GM23248 (cell line): ENCODE measurements around the gene CYTH2. TPM values are rescaled to one million over a fixed set of nuclear protein-coding genes. Genes with fewer than 3 reads are reported as not detected.

ENCODE experiments used
- DNase-seq: peaks from one replicate; pipeline ENCODE4 v3.0.0-alpha.2; 2015
- H2AFZ ChIP-seq: fragments of 200-600 bp; sonication (generic); 2 replicates; pipeline ENCODE4 v1.6.1; 2016; ENCODE audit warnings: antibody characterized with exemption
- H3F3A ChIP-seq: fragments of 200-600 bp; sonication (generic); 2 replicates; pipeline ENCODE4 v1.6.1; 2016; ENCODE audit warnings: mild to moderate bottlenecking, antibody characterized with exemption, mixed run types; ENCODE audit not compliant: insufficient read depth
- H3K27ac ChIP-seq: fragments of 200-600 bp; sonication (generic); 2 replicates; pipeline ENCODE4 v1.5.1; 2016; ENCODE audit warnings: mild to moderate bottlenecking
- H3K27me3 ChIP-seq: fragments of 200-600 bp; sonication (generic); replicated peaks from 2 replicates; pipeline ENCODE4 v1.6.1; 2016; ENCODE audit warnings: mild to moderate bottlenecking; ENCODE audit not compliant: insufficient read depth
- H3K36me3 ChIP-seq: fragments of 200-600 bp; sonication (generic); 2 replicates; pipeline ENCODE4 v1.6.1; 2016; ENCODE audit warnings: low read depth, mild to moderate bottlenecking
- H3K4me1 ChIP-seq: fragments of 200-600 bp; sonication (generic); 2 replicates; pipeline ENCODE4 v1.6.1; 2016; ENCODE audit warnings: mild to moderate bottlenecking; ENCODE audit not compliant: insufficient read depth
- H3K4me2 ChIP-seq: fragments of 200-600 bp; sonication (generic); one replicate; pipeline ENCODE4 v1.6.1; 2016; ENCODE audit warnings: mild to moderate bottlenecking; ENCODE audit not compliant: unreplicated experiment
- H3K4me3 ChIP-seq: fragments of 200-600 bp; sonication (generic); 2 replicates; pipeline ENCODE4 v1.5.1; 2016; ENCODE audit warnings: mild to moderate bottlenecking
- H3K79me2 ChIP-seq: fragments of 200-600 bp; sonication (generic); 2 replicates; pipeline ENCODE4 v1.6.1; 2016; ENCODE audit warnings: mild to moderate bottlenecking; ENCODE audit not compliant: insufficient read depth
- H3K9ac ChIP-seq: fragments of 200-600 bp; sonication (generic); 2 replicates; pipeline ENCODE4 v1.6.1; 2016; ENCODE audit warnings: mild to moderate bottlenecking
- H3K9me2 ChIP-seq: fragments of 200-600 bp; sonication (generic); 2 replicates; pipeline ENCODE4 v1.6.1; 2016; ENCODE audit warnings: mixed run types, mild to moderate bottlenecking, moderate library complexity; ENCODE audit not compliant: insufficient read depth
- H3K9me3 ChIP-seq: fragments of 200-600 bp; sonication (generic); one replicate; pipeline ENCODE4 v1.6.1; 2017; ENCODE audit warnings: low read depth
- H4K20me1 ChIP-seq: fragments of 200-600 bp; sonication (generic); 2 replicates; pipeline ENCODE4 v1.6.0; 2016; ENCODE audit not compliant: insufficient read depth
- EZH2 ChIP-seq: fragments of 200-600 bp; sonication (generic); IDR thresholded peaks from 2 replicates; pipeline ENCODE4 v1.6.1; 2018; ENCODE audit warnings: antibody characterized with exemption, mild to moderate bottlenecking; ENCODE audit not compliant: insufficient read depth, poor library complexity, severe bottlenecking
- EZH2phosphoT487 ChIP-seq: fragments of 200-600 bp; sonication (generic); IDR thresholded peaks from 2 replicates; pipeline ENCODE4 v1.6.1; 2018; ENCODE audit warnings: antibody characterized with exemption, moderate library complexity, mild to moderate bottlenecking, low read depth; ENCODE audit not compliant: insufficient read depth
- WGBS, 2 experiments: methylation state at CpG; one replicate each; pipeline ENCODE4 v1.1.6; 2015 to 2017; ENCODE audit warnings: low lambda C conversion rate in 2 of 2, low coverage in 1 of 2; ENCODE audit errors: missing lambda C conversion rate in 2 of 2; 5-methylcytosine and 5-hydroxymethylcytosine counted together
- in situ Hi-C: fragments of 300-500 bp; cut with MboI; formaldehyde crosslinking; loops from 2 replicates; pipeline ENCODE4 v1.15.0; 2020
- polyA plus RNA-seq: library from polyadenylated mRNA; unstranded; fragments of >200 nt; fragmentation: Nextera tagmentation; extraction: Ambion mirVana; gene quantifications from 2 replicates; pipeline ENCODE4 v1.2.1, GENCODE V29; 2016
- total RNA-seq: library from RNA; depleted of rRNA; stranded (reverse); fragments of >200 nt; shearing (Covaris generic); gene quantifications from 2 replicates; pipeline ENCODE4 v1.2.3, GENCODE V29; 2014

CYTH2 gene
- total and polyA plus RNA-seq, 2 experiments from 2014 or later = 40.9 to 86.0 TPM

DNA sequence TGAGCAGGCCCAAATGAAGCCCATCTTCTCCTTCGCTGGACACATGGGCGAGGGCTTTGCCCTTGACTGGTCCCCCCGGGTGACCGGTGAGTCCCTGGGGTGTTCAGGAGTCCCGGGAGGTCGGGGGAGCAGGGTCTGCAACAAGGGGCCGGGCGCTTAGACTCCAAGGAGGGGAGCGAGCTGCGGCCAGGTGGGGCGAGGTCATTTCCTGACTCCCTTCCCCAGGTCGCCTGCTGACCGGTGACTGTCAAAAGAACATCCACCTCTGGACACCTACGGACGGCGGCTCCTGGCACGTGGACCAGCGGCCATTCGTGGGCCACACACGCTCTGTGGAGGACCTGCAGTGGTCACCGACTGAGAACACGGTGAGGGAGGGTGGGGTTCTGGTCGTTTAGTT lies 18.7 kb upstream of the CYTH2 start:
- no peaks in the 10 kb centered on the region for H3K4me1 ChIP-seq
- 90% methylated on average over 22 to 23 of the region's 23 CpGs for WGBS, 2 experiments
- no peak overlapping the region for H3K4me2 ChIP-seq
- in situ Hi-C loops = no loop called here
- no peaks in the 10 kb centered on the region for H3K9me2 ChIP-seq
- no peaks in the 10 kb centered on the region for H3K9me3 ChIP-seq
- H4K20me1 ChIP-seq = no peaks in the 10 kb centered on the region
- H3K27me3 ChIP-seq = no peaks in the 10 kb centered on the region
- H3F3A ChIP-seq = 0 out of 2 replicates have a peak, but pooled peaks cover under 1% of the 10 kb centered on the region
- no peak overlapping the region for H3K4me3 ChIP-seq
- H3K27ac ChIP-seq = no peak overlapping the region
- H3K36me3 ChIP-seq = peaks cover 15% of the 10 kb centered on the region
- no peak overlapping the region for H3K9ac ChIP-seq
- DNase-seq = no peak
- no peak for TF ChIP-seq EZH2phosphoT487
- no peak for TF ChIP-seq EZH2
- H3K79me2 ChIP-seq = peaks cover 30% of the 10 kb centered on the region
- no peak overlapping the region for H2AFZ ChIP-seq

GRCh38 chr19:48450863-48451262 lies 18.3 kb upstream of the CYTH2 start:
- Histone ChIP-seq H2AFZ (no peak overlapping the region), H3K4me3 (no peak overlapping the region), H3K9me2 (no peaks in the 10 kb centered on the region), H3K4me2 (no peak overlapping the region), H3K27me3 (no peaks in the 10 kb centered on the region), H3K4me1 (no peaks in the 10 kb centered on the region), H3K27ac (no peak overlapping the region), H4K20me1 (no peaks in the 10 kb centered on the region), H3K79me2 (peaks cover 29% of the 10 kb centered on the region), H3K9me3 (no peaks in the 10 kb centered on the region), H3F3A (no peaks in the 10 kb centered on the region), H3K36me3 (peaks cover 15% of the 10 kb centered on the region), H3K9ac (no peak overlapping the region)
- 96 to 97% methylated on average over 6 to 15 of the region's 15 CpGs for WGBS, 2 experiments
- in situ Hi-C loops = no loop called here
- TF ChIP-seq EZH2 (no peak), EZH2phosphoT487 (no peak)
- DNase-seq = no peak

- no peaks in the 10 kb centered on the region for H4K20me1 ChIP-seq
- TF ChIP-seq EZH2 (no peak), EZH2phosphoT487 (no peak)
- H3K9ac ChIP-seq = no peak overlapping the region
- 87 to 88% methylated on average over 12 of the region's 12 CpGs for WGBS, 2 experiments
- H3K4me3 ChIP-seq = no peak overlapping the region
- no peak for DNase-seq
- H3K36me3 ChIP-seq = peaks cover 15% of the 10 kb centered on the region
- no peak overlapping the region for H3K27ac ChIP-seq
- peaks cover 22% of the 10 kb centered on the region for H3K79me2 ChIP-seq
- H3K27me3 ChIP-seq = no peaks in the 10 kb centered on the region
- no peaks in the 10 kb centered on the region for H3F3A ChIP-seq
- no peak overlapping the region for H2AFZ ChIP-seq
- in situ Hi-C loops = no loop called here
- H3K4me2 ChIP-seq = no peak overlapping the region
- no peaks in the 10 kb centered on the region for H3K9me2 ChIP-seq
- no peaks in the 10 kb centered on the region for H3K9me3 ChIP-seq
- H3K4me1 ChIP-seq = no peaks in the 10 kb centered on the region
Observed at GRCh38 chr19:48451624-48452023, 17.5 kb upstream of the CYTH2 start.

DNA sequence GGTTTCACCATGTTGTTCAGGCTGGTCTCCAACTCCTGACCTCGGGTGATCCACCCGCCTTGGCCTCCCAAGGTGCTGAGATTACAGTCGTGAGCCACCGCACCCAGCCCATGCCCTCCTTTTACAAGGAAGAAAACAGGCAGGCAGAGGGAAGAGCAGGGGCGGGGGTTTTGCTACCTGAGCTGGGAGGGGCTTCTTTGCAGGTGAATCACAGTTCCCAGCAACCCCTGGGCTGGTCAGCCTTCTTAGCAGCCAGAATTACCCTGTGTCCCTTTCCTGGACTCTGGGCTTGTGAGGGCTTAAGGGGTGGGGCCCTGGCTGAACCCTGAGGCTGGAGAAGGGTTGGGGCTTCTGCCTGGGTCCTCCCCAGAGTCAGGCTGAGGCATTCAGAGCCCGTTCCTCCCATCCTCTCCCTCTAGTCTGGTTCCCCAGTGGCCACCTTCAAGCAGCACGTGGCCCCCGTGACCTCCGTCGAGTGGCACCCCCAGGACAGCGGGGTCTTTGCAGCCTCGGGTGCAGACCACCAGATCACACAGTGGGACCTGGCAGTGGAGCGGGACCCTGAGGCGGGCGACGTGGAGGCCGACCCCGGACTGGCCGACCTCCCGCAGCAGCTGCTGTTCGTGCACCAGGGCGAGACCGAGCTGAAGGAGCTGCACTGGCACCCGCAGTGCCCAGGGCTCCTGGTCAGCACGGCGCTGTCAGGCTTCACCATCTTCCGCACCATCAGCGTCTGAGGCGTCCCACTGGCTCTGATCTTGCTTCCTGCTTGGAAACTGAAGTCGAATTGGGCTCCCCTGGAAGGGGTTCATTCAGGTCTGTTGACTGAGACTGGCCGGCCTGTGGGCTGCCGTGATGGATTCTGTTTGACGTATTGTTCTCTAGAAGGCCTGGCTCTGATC lies 16.6 kb upstream of the CYTH2 start:
- Histone ChIP-seq H3K27ac (no peak overlapping the region), H4K20me1 (no peaks in the 10 kb centered on the region), H3K4me3 (no peak overlapping the region), H2AFZ (no peak overlapping the region), H3K4me1 (no peaks in the 10 kb centered on the region), H3F3A (no peaks in the 10 kb centered on the region), H3K9me2 (no peaks in the 10 kb centered on the region), H3K27me3 (no peaks in the 10 kb centered on the region), H3K79me2 (peaks cover 15% of the 10 kb centered on the region), H3K9ac (no peak overlapping the region), H3K36me3 (peaks cover 10% of the 10 kb centered on the region), H3K9me3 (no peaks in the 10 kb centered on the region), H3K4me2 (no peak overlapping the region)
- TF ChIP-seq EZH2phosphoT487 (no peak), EZH2 (no peak)
- WGBS, 2 experiments = 88 to 92% methylated on average over 22 to 33 of the region's 33 CpGs
- no peak for DNase-seq
- in situ Hi-C loops = no loop called here
